Measurements from ENCODE around the gene RPS2. TPM values are rescaled to one million over a fixed set of nuclear protein-coding genes. Genes with fewer than 3 reads are reported as not detected.

The RPS2 gene
- total and polyA plus RNA-seq, 2 donors (not counting 1 experiment from before 2014, with no cell fraction given), result 3,261 to 6,138 TPM

DNA sequence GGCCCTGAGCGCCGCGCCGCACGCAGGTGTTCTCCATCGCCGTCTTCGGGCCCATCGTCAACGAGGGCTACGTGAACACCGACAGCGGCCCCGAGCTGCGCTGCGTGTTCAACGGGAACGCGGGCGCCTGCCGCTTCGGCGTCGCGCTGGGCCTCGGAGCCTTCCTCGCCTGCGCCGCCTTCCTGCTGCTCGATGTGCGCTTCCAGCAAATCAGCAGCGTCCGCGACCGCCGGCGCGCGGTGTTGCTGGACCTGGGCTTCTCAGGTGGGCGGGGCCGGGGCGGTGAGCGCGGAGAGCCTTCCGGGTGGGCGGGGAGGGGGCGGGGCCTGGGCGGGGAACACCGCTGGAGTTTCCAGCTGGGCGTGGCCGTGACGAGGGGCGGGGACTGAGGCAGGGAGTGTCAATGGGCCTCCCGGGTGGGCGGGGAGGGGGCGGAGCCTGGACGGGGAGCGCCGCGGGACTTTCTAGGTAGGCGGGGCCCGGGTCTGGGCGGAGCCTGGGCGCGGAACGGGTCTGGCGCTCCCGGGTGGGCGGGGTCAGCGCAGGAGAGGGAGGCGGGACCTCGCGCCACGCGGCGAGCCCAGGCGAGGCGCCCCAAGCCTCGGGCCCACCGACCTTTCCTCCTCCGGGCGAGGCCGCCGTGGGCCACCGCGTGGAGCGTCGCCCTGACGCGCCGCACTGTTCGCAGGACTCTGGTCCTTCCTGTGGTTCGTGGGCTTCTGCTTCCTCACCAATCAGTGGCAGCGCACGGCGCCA lies 27.5 kb upstream of the RPS2 start:
- Mint-ChIP-seq H3K27me3 (no peaks in the 10 kb centered on the region), H3K9me3 (ENCODE audit: insufficient read depth) (no peaks in the 10 kb centered on the region), H3K4me1 (peaks cover 33% of the 10 kb centered on the region), H3K27ac (peak overlapping the region; percentile 97), H3K4me3 (peak overlapping the region; percentile 91)
- Histone ChIP-seq H2AFZ (ENCODE audit: insufficient read depth, low read depth, low read length, poor library complexity, severe bottlenecking) (peak overlapping the region; percentile 51), H4K20me1 (ENCODE audit: control insufficient read depth, insufficient read depth, low read length, poor library complexity, severe bottlenecking) (no peaks in the 10 kb centered on the region), H3K79me2 (ENCODE audit: control insufficient read depth, insufficient read depth, low read length) (no peaks in the 10 kb centered on the region), H3K4me1 (ENCODE audit: control insufficient read depth in 2 of 2, insufficient read depth in 2 of 2, low read length in 2 of 2) (peaks cover 24 to 35% of the 10 kb centered on the region in 2 donors), H3K4me2 (replicated peaks; ENCODE audit: low read depth, low read length, poor library complexity, severe bottlenecking) (peak overlapping the region; percentile 100), H3K27ac (ENCODE audit: low read length in 2 of 2) (peak overlapping the region; percentile 86 to 92), H3K9me3 (ENCODE audit: control extremely low read depth in 1 of 3, control insufficient read depth in 2 of 3, insufficient read depth in 1 of 3, low read length in 2 of 3) (peaks cover 0 to 13% (median 0%) of the 10 kb centered on the region in 3 donors), H3K27me3 (replicated peaks in 1 of 4; ENCODE audit: control extremely low read depth in 1 of 4, control insufficient read depth in 3 of 4, insufficient read depth in 4 of 4, low read length in 3 of 4) (no peaks in the 10 kb centered on the region), H3K9ac (ENCODE audit: low read length) (peak overlapping the region; percentile 53), H3K4me3 (ENCODE audit: control extremely low read depth in 1 of 5, extremely low read depth in 1 of 5, insufficient read depth in 1 of 5, low read depth in 2 of 5, low read length in 4 of 5) (peak overlapping the region in 4 of 5 experiments; percentile 51 to 93 (median 69)), H3K36me3 (replicated peaks in 1 of 2; ENCODE audit: control extremely low read depth in 1 of 2, control insufficient read depth in 1 of 2, extremely low read depth in 1 of 2, insufficient read depth in 2 of 2, low read length in 1 of 2) (no peaks in the 10 kb centered on the region)
- intact Hi-C loops (cut with micrococcal nuclease), result loop anchor here (1.0 to 10.0 kb wide), 7 partner anchors 9 to 785 kb away; partner anchors contain the start of genes ELOB, MSRB1, RPS2 and TRAF7
- ChIA-PET POLR2A (interaction anchor here (0.5 to 3.0 kb wide), 12 partner anchors 9 to 754 kb away, joined by 3 to 36 read pairs (median 6); partner anchors contain the start of genes ECI1, JPT2, PDPK1 and RPS2), CTCF (interaction anchor here (1.4 to 5.5 kb wide), 3 partner anchors 12 to 163 kb away, joined by 3 to 32 read pairs (median 4); partner anchors contain the start of genes RPS2 and TRAF7)
- peak; percentile 96 for DNase-seq
- ATAC-seq (ENCODE audit: low read depth), result peak; percentile 77
- no peak for TF ChIP-seq EZH2 (IDR thresholded peaks at IDR 0.05; ENCODE audit: borderline replicate concordance, insufficient read depth, low read depth, low read length, poor library complexity, severe bottlenecking)
- TF ChIP-seq, protein P1, sequence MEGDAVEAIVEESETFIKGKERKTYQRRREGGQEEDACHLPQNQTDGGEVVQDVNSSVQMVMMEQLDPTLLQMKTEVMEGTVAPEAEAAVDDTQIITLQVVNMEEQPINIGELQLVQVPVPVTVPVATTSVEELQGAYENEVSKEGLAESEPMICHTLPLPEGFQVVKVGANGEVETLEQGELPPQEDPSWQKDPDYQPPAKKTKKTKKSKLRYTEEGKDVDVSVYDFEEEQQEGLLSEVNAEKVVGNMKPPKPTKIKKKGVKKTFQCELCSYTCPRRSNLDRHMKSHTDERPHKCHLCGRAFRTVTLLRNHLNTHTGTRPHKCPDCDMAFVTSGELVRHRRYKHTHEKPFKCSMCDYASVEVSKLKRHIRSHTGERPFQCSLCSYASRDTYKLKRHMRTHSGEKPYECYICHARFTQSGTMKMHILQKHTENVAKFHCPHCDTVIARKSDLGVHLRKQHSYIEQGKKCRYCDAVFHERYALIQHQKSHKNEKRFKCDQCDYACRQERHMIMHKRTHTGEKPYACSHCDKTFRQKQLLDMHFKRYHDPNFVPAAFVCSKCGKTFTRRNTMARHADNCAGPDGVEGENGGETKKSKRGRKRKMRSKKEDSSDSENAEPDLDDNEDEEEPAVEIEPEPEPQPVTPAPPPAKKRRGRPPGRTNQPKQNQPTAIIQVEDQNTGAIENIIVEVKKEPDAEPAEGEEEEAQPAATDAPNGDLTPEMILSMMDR (IDR thresholded peaks at IDR 0.05), result no peak
- WGBS (ENCODE audit: insufficient coverage), result 6% methylated on average over 81 of the region's 96 CpGs
